Occipital lobe (tissue), 2 donors: ENCODE data around the gene ZSCAN2. TPM values are rescaled to one million over a fixed set of nuclear protein-coding genes. Genes with fewer than 3 reads are reported as not detected.

ENCODE experiments used
- DNase-seq: peaks from one replicate; lab custom pipeline; 2025; lab: John Stamatoyannopoulos, UW
- total RNA-seq: library from RNA; depleted of rRNA; stranded (reverse); fragments of >200 nt; gene quantifications from one replicate; pipeline ENCODE4 v1.2.3, GENCODE V29; 2014

ZSCAN2 gene
- total RNA-seq, 1 donor from 2014 or later = 32.6 TPM

DNA sequence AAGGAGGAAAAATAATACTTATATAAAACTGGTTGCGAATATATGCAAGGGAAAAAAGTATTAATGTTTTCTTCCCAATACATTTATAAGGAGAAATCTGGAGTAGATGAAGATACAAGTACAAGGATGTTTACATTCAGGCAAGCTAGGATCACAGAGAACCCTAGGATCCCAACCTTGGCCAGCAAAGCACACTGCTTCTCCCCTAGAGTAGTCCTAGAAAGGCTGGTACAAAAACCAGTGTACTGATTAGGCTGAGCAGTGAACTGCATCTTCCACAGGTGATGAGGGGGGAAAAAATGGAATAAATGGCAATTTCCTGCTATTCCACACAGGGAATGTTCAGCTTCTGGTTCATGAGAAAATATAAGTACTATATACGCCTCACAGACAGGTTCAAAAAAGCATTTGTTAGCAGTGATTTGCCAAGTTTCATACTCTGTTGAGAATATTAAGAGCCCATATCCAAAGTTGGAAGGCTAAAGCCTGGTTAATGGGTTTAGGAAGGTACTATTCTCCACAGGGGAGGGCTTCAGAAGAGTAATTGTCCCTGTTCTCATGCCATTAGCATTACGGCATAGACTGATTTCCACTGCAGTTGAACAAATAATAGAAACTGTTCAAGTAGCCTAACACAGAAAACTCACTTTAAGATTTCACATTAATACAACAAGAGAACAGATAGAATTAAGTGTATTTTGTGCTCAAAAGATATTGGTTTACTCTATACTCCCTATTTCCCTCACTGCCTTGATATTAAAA is 67.6 kb downstream of the ZSCAN2 start:
- no peak for DNase-seq

DNA sequence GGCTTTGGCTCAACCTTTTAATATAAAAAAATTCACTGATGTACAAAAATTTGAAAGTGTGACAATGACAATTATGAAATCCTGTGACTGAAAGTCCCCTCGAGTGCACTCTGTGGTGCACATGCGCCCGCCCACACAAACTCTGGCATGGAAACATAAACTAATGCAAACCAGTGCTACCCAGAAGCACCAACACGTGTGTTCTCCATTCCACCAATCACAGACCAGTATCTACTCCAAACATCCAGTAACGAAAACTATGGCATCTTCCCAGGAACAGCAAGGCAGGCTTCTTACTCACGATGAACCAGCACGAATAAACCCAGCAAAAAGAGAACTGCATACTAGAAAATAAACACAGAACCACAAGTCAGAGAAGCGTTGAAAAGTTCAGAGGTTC is 68.9 kb downstream of the ZSCAN2 start:
- no peak for DNase-seq

DNA sequence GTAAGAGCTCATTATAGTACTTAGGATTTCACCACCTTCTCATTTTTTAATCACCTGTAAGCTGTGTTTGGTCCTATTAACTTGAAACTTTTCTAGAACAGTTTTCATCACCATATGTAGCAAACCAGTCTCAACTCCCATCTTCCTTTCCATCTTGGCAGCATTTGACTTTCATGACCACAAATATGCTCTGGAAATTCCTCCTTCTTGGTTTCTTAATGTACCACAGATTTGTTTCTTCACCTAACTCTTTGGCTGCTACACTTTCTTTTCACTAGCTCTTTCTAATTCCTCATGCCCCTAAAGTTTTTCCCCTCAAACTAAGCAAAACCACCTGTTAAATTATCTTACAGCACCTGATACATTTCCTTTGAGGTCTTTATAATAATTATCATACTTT is 70.4 kb downstream of the ZSCAN2 start:
- DNase-seq = no peak

Other genes starting within 250 kb of the ZSCAN2 start
- 25.7 TPM for gene WDR73, start 53.3 kb downstream of the ZSCAN2 start, total RNA-seq
- 1.9 TPM for gene NMB, start 57.2 kb downstream of the ZSCAN2 start, total RNA-seq
- gene SEC11A, start 115.1 kb downstream of the ZSCAN2 start, total RNA-seq = 68.9 TPM
- gene ZNF592, start 147.6 kb downstream of the ZSCAN2 start, total RNA-seq = 6.4 TPM
- 1.6 TPM for gene ALPK3, start 216.3 kb downstream of the ZSCAN2 start, total RNA-seq